A673 (cell line): ENCODE data around the gene NDUFA13. TPM values are rescaled to one million over a fixed set of nuclear protein-coding genes. Genes with fewer than 3 reads are reported as not detected.

Experiments
- BruUV-seq: library from RNA; stranded (reverse); fragments of 400-500 nt; replicated peaks from 2 replicates; lab custom pipeline; 2021; lab: Mats Ljungman, UMichigan
- CTCF ChIA-PET: fragments of 300-600 bp; sonication (Branson Sonifier 250); formaldehyde crosslinking; loops from one replicate; lab custom pipeline; 2022; ENCODE audit warnings: antibody characterized with exemption; lab: Charles Lee
- POLR2A ChIA-PET: fragments of 300-600 bp; sonication (Branson Sonifier 250); formaldehyde crosslinking; loops from one replicate; lab custom pipeline; 2022; ENCODE audit warnings: antibody characterized with exemption; ENCODE audit not compliant: low non-redundant PET; lab: Charles Lee
- DNase-seq: peaks from one replicate; pipeline ENCODE4 v3.0.0-alpha.2; 2015; ENCODE audit warnings: low spot score
- H3K27ac ChIP-seq: fragments of 200-600 bp; sonication (generic); 2 replicates; pipeline ENCODE4 v1.5.1; 2016; ENCODE audit warnings: mixed run types, low read depth, mild to moderate bottlenecking, mixed read lengths, antibody characterized with exemption, low read length; ENCODE audit not compliant: poor library complexity, severe bottlenecking
- H3K27me3 ChIP-seq: fragments of 200-600 bp; sonication (generic); replicated peaks from 2 replicates; pipeline ENCODE4 v1.6.1; 2017; ENCODE audit warnings: mixed run types, low read depth, mild to moderate bottlenecking, mixed read lengths, antibody characterized with exemption, low read length; ENCODE audit not compliant: insufficient read depth, poor library complexity
- H3K36me3 ChIP-seq: fragments of 200-600 bp; sonication (generic); 2 replicates; pipeline ENCODE4 v1.6.1; 2016; ENCODE audit warnings: mixed run types, mild to moderate bottlenecking, mixed read lengths, antibody characterized with exemption, low read length; ENCODE audit not compliant: insufficient read depth, poor library complexity, severe bottlenecking
- H3K4me1 ChIP-seq: fragments of 200-600 bp; sonication (generic); 2 replicates; pipeline ENCODE4 v1.6.1; 2017; ENCODE audit warnings: mixed run types, mild to moderate bottlenecking, mixed read lengths, antibody characterized with exemption, low read length; ENCODE audit not compliant: insufficient read depth, poor library complexity, severe bottlenecking
- H3K4me3 ChIP-seq: fragments of 200-600 bp; sonication (generic); 2 replicates; pipeline ENCODE4 v1.5.1; 2016; ENCODE audit warnings: low read depth, mixed run types, mild to moderate bottlenecking, mixed read lengths, low read length; ENCODE audit not compliant: poor library complexity, severe bottlenecking
- H3K9me3 ChIP-seq: fragments of 200-600 bp; sonication (generic); 2 replicates; pipeline ENCODE4 v1.6.1; 2016; ENCODE audit warnings: mixed run types, low read depth, mild to moderate bottlenecking, mixed read lengths, antibody characterized with exemption, low read length; ENCODE audit not compliant: poor library complexity, severe bottlenecking
- EZH2 ChIP-seq: fragments of 200-600 bp; sonication (generic); IDR thresholded peaks from 2 replicates; pipeline ENCODE4 v1.6.1; 2017; ENCODE audit warnings: borderline replicate concordance, low read depth, mild to moderate bottlenecking, mixed read lengths, antibody characterized with exemption, low read length; ENCODE audit not compliant: poor library complexity, severe bottlenecking
- intact Hi-C: fragments of 100-400 bp; cut with micrococcal nuclease; formaldehyde crosslinking; loops from one replicate; pipeline ENCODE4 v1.10.0; 2022; ENCODE audit not compliant: unreplicated experiment
- total RNA-seq: library from RNA; stranded (reverse); gene quantifications from 2 replicates; pipeline ENCODE4 v1.2.3, GENCODE V29; 2021
- TF ChIP-seq, protein P1 (sequence below): fragments of 300-800, 200-600 bp; sonication (generic); conservative IDR thresholded peaks from 2 replicates; pipeline ENCODE4 v1.5.1; 2017; ENCODE audit warnings: low read depth, mild to moderate bottlenecking, antibody characterized with exemption, low read length, moderate library complexity, mixed read lengths

NDUFA13 gene
- total RNA-seq, 1 experiment from 2014 or later = 431 TPM

DNA sequence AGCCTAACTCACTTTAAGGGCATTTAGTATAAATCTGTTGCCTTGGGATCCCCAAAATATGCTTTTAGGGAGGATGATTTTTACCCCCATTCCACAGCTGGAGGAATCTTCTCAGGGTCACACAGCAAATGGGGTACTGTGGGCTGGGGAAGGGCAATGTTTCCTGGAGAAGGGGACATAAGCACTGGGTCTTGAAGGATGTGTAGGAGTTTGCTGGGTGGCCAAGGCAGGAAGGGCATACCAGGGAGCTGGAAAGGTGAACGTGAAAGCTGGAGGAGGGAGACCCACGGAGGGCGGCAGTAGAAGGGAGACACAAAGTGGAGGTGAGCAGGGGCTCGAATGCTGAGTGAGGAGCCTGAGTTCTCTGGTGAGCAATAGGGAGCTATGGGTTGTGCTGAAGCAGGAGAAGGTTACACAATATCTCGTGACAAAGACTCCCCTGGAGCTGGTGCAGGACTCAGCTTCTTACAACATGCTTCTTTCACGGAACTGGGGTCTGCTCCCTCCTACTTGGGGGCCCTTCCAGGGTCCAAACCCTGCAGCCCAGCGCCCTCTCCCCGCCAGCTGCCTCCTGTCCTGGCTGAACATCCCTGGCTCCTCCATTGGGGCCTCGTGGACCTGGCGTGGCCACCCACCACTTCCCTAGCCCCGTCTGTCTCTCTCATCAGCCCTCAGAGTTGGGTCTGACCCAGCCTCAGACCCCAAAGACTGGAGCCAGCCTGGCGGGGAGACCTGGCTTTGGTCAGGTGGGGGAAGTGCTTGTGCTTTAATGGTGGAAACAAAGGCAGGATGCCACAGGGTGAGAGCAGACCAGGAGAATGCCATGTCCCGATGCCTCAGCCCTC is 33.1 kb downstream of the NDUFA13 start:
- no peak for DNase-seq
- Histone ChIP-seq H3K4me3 (no peak overlapping the region), H3K4me1 (no peaks in the 10 kb centered on the region), H3K9me3 (no peaks in the 10 kb centered on the region), H3K27me3 (no peaks in the 10 kb centered on the region), H3K36me3 (no peaks in the 10 kb centered on the region), H3K27ac (no peak overlapping the region)
- CTCF ChIA-PET = no interaction called here
- POLR2A ChIA-PET = no interaction called here
- TF ChIP-seq EZH2 = no peak
- TF ChIP-seq, protein P1, sequence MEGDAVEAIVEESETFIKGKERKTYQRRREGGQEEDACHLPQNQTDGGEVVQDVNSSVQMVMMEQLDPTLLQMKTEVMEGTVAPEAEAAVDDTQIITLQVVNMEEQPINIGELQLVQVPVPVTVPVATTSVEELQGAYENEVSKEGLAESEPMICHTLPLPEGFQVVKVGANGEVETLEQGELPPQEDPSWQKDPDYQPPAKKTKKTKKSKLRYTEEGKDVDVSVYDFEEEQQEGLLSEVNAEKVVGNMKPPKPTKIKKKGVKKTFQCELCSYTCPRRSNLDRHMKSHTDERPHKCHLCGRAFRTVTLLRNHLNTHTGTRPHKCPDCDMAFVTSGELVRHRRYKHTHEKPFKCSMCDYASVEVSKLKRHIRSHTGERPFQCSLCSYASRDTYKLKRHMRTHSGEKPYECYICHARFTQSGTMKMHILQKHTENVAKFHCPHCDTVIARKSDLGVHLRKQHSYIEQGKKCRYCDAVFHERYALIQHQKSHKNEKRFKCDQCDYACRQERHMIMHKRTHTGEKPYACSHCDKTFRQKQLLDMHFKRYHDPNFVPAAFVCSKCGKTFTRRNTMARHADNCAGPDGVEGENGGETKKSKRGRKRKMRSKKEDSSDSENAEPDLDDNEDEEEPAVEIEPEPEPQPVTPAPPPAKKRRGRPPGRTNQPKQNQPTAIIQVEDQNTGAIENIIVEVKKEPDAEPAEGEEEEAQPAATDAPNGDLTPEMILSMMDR = no peak
- intact Hi-C loops = no loop called here
- no TSS peak for BruUV-seq

DNA sequence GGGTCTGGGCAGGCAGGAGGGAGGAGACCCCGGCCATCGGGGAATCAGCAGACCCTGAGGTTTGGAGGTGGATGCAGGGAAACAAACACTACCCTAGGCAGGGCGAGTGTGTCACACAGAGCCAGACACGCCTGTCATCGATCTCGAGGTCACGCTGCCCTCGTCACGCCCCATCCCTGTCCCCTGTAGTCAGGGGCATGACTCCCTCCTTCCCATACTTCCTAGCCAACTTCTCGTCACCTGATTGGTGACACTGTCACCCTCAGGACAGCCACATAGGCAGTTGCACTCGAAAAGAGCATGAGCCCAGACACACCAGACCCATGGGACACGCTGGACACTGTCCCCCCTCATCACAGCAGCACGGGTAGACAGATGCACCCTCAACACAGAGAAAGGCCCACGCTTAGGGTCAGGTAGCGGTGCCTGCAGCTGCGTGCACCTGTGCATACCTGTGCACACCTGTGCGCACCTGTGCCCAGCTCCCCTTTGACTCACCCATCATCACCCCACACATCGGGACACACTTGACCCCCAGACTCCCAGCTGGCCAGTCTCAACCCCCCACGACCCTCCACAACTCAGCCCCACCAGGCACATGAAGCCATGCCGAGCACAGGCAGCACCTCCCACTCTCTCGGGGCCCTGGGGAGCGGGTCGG is 33.9 kb downstream of the NDUFA13 start:
- Histone ChIP-seq H3K4me1 (no peaks in the 10 kb centered on the region), H3K4me3 (no peak overlapping the region), H3K9me3 (no peaks in the 10 kb centered on the region), H3K27me3 (no peaks in the 10 kb centered on the region), H3K36me3 (no peaks in the 10 kb centered on the region), H3K27ac (no peak overlapping the region)
- ChIA-PET POLR2A (no interaction called here), CTCF (no interaction called here)
- TF ChIP-seq EZH2 = no peak
- TF ChIP-seq, protein P1 = no peak
- intact Hi-C loops = no loop called here
- no peak for DNase-seq
- no TSS peak for BruUV-seq

DNA sequence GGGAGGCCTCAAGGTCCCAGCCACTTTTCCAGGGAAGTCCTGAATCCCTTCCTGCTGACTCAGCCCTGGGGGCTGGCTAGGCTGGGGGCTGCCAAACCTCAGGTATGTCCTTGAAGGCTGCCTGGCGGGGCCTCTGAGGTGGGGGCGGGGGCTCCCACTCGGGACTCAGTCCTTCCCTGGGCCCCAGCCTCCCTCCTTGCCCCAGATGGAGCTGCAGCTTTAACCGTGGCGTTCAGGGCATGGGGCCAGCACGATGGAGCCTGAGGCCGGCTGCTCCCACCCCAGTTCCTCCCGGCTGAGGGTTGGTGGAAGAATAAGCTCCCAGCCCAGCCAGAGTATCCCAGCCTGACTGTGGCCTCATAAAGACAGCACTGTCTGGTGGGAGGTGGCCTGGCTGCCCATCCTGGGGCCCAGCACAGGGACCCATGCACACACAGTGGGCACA is 34.5 kb downstream of the NDUFA13 start:
- ChIA-PET POLR2A (no interaction called here), CTCF (interaction anchor here (0.6 kb wide), 1 partner anchor 389 kb away, joined by 3 read pairs; no protein-coding TSS in a partner anchor)
- no TSS peak for BruUV-seq
- intact Hi-C loops = no loop called here
- DNase-seq = no peak
- Histone ChIP-seq H3K27ac (no peak overlapping the region), H3K4me1 (no peaks in the 10 kb centered on the region), H3K4me3 (no peak overlapping the region), H3K36me3 (no peaks in the 10 kb centered on the region), H3K9me3 (no peaks in the 10 kb centered on the region), H3K27me3 (no peaks in the 10 kb centered on the region)
- TF ChIP-seq, protein P1 = no peak
- no peak for TF ChIP-seq EZH2
